Gastrocnemius medialis (tissue), 4 donors: Measurements from ENCODE around the gene RIPPLY2.

Source experiments
- CTCF ChIP-seq, 5 experiments: fragments of 450-650 bp in 3 of 5; fragments of 200-600 bp in 2 of 5; sonication (generic) in 2 of 5; IDR thresholded peaks in 4 of 5; conservative IDR thresholded peaks in 1 of 5; 1 replicate in 4 of 5; 2 replicates in 1 of 5; pipeline ENCODE4 v1.5.1; 2016 to 2019; ENCODE audit warnings: antibody characterized with exemption in 5 of 5, mild to moderate bottlenecking in 3 of 5, moderate library complexity in 3 of 5
- POLR2A ChIP-seq, 2 donors: fragments of 450-650 bp; IDR thresholded peaks; one replicate each; pipeline ENCODE4 v1.6.1; 2017; ENCODE audit warnings: antibody characterized with exemption in 2 of 2, mild to moderate bottlenecking in 2 of 2, moderate library complexity in 2 of 2

GRCh38 chr6:83808005-83808404, 45.2 kb upstream of the RIPPLY2 start:
- TF ChIP-seq CTCF (IDR thresholded peaks at IDR 0.05 in 4 of 5, conservative IDR thresholded peaks at IDR 0.05 in 1 of 5), result no peak
- TF ChIP-seq POLR2A (IDR thresholded peaks at IDR 0.05), result no peak
